K562 (cell line): ENCODE data around the gene STX18. TPM values are rescaled to one million over a fixed set of nuclear protein-coding genes. Genes with fewer than 3 reads are reported as not detected.

Experiments used
- DNMT1 ChIP-seq: fragments of 450-650 bp; IDR thresholded peaks from 2 replicates; pipeline ENCODE4 v1.6.1; 2016; ENCODE audit warnings: antibody characterized with exemption, mild to moderate bottlenecking
- FOXA3 ChIP-seq, 2 experiments: fragments of 450-650 bp in 1 of 2; sonication (generic) in 1 of 2; formaldehyde crosslinking; IDR thresholded peaks in 1 of 2; conservative IDR thresholded peaks in 1 of 2; 2 replicates each; pipeline versions ENCODE4 v1.4.0 to v1.8.0; 2020 to 2022; ENCODE audit warnings: mild to moderate bottlenecking in 2 of 2, missing genetic modification reagents in 1 of 2
- NFE2L1 ChIP-seq: fragments of 450-650 bp; IDR thresholded peaks from 2 replicates; pipeline ENCODE4 v1.6.1; 2016; ENCODE audit warnings: missing genetic modification characterization, low read depth, mild to moderate bottlenecking, missing compliant biosample characterization, moderate library complexity, borderline replicate concordance
- ZBTB1 ChIP-seq: sonication (generic); formaldehyde crosslinking; IDR thresholded peaks from 2 replicates; pipeline ENCODE4 v1.8.1; 2023; ENCODE audit warnings: missing genetic modification reagents, low read depth, mild to moderate bottlenecking, borderline replicate concordance
- ZFP30 ChIP-seq: fragments of 250-450 bp; sonication (Bioruptor Pico); IDR thresholded peaks from 2 replicates; pipeline ENCODE4 v1.8.0; 2022; ENCODE audit warnings: moderate library complexity, mild to moderate bottlenecking, inconsistent platforms, borderline replicate concordance
- ZNF518B ChIP-seq: fragments of 250-450 bp; sonication (Bioruptor Pico); IDR thresholded peaks from 2 replicates; pipeline ENCODE4 v1.5.0; 2021; ENCODE audit warnings: mild to moderate bottlenecking, moderate library complexity
- polyA plus RNA-seq, 8 experiments: library from polyadenylated mRNA; depleted of rRNA in 4 of 8; stranded (reverse) in 5 of 8; unstranded in 3 of 8; fragments of >200 nt; fragmentation: Nextera tagmentation in 2 of 8; fragmentation: Illumina TruSeq in 1 of 8; extraction: Ambion mirVana in 2 of 8; extraction: Trizol in 1 of 8; gene quantifications; 2 replicates each; pipeline versions ENCODE4 v1.2.1 to v1.2.3, GENCODE V29; 2011 to 2014; ENCODE audit warnings: inconsistent platforms in 1 of 8, missing spikeins in 1 of 8
- total RNA-seq, 7 experiments: library from RNA; depleted of rRNA in 6 of 7; stranded (reverse); fragments of >200 nt in 6 of 7; fragmentation: Illumina TruSeq in 2 of 7; extraction: Trizol in 2 of 7; gene quantifications; 2 replicates each; pipeline versions ENCODE4 v1.2.1 to v1.2.3, GENCODE V29; 2011 to 2021; ENCODE audit warnings: low replicate concordance in 1 of 7

Gene STX18
- total and polyA plus RNA-seq, 9 of the 15 experiments (the other 6 are each of a cell fraction or from before 2014, with no cell fraction given), result 6.2 to 41.7 (median 22.7) TPM

DNA sequence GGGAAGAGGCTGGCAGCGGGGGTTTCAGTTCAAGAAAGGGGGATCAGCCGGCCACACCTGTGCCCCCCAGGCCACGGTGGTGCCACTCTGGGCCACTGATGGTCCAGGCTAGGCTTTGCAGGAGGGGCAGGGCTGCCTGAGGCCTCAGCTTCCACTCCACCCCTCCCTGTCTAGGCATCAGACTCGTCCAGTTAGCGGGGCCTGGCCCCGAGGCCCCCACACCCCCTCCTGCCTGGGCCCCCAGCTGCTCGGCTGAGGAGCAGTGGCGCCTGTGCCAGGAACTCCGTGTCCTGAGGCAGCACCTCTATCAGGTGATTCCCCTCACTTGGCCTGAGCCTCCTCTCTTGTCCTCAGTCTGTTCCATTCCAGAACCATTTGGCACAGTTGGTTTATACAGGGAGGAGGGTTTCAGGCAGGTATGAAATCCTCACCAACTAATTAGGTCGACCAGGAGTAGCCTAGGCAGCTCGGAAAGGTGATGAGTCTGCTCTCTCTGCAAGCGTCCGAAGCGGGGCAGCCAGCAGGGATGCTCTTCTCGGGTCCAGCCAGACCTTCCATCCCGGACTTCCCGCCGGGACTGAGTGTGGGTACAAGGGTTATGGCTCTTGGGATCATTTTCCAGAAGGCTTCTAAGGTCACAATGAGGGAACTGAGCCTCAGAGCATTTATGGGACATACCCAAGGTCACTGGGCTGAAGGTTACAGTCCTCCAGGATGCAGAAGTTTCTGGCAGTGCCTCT is 152.8 kb downstream of the STX18 start (continued):
- TF ChIP-seq DNMT1 (no peak), ZNF518B (no peak), FOXA3 (CRISPR knock-in tag; conservative IDR thresholded peaks at IDR 0.05 in 1 of 2, IDR thresholded peaks at IDR 0.05 in 1 of 2) (no peak), ZFP30 (no peak), NFE2L1 (tag) (no peak), ZBTB1 (CRISPR knock-in tag) (no peak)
